ENCODE data around the gene CATSPER3.

DNA sequence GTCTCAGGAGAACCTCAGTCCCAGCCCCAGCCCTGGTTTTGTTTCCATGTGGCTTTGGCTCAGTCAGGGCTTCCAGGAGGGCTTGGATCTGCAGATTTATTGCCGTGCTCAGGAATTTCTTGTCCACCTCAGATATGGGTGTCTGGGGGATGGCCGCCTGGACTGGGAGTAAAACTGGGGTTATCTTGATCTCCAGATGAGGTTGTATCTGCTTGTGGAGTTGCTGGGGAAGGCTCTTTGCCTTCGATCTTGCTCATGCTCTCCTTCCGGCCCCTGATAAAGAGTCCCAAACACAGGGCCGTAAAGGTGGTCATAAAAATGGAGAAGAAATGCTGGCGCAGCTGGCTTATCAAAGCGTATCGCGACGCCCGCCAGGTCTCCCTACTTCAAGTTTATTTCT lies 84.2 kb downstream of the CATSPER3 start:
- TF ChIP-seq POLR2A (IDR thresholded peaks at IDR 0.05) = no peak
- TF ChIP-seq, protein P1, sequence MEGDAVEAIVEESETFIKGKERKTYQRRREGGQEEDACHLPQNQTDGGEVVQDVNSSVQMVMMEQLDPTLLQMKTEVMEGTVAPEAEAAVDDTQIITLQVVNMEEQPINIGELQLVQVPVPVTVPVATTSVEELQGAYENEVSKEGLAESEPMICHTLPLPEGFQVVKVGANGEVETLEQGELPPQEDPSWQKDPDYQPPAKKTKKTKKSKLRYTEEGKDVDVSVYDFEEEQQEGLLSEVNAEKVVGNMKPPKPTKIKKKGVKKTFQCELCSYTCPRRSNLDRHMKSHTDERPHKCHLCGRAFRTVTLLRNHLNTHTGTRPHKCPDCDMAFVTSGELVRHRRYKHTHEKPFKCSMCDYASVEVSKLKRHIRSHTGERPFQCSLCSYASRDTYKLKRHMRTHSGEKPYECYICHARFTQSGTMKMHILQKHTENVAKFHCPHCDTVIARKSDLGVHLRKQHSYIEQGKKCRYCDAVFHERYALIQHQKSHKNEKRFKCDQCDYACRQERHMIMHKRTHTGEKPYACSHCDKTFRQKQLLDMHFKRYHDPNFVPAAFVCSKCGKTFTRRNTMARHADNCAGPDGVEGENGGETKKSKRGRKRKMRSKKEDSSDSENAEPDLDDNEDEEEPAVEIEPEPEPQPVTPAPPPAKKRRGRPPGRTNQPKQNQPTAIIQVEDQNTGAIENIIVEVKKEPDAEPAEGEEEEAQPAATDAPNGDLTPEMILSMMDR (IDR thresholded peaks at IDR 0.05) = no peak
